ENCODE data around the gene PEX14. TPM values are rescaled to one million over a fixed set of nuclear protein-coding genes. Genes with fewer than 3 reads are reported as not detected.

The PEX14 gene
- total RNA-seq, 2 donors from 2014 or later = 24.3 to 26.0 TPM

- H3K27ac Mint-ChIP-seq = no peak overlapping the region
- peaks cover 6% of the 10 kb centered on the region for H3K9me3 Mint-ChIP-seq
- H3K36me3 Mint-ChIP-seq (ENCODE audit: low read depth) = peaks cover 59% of the 10 kb centered on the region
- no peaks in the 10 kb centered on the region for H3K4me1 ChIP-seq (ENCODE audit: control insufficient read depth, insufficient read depth, low read length)
- H3K4me3 ChIP-seq (ENCODE audit: low read length) = no peak overlapping the region
- WGBS, 2 experiments (ENCODE audit: insufficient coverage in 1 of 2, insufficient read length in 1 of 2) = 80 to 86% methylated on average over 2 to 3 of the region's 3 CpGs
- DNase-seq = no peak
- no peaks in the 10 kb centered on the region for H3K27me3 ChIP-seq (ENCODE audit: control insufficient read depth, insufficient read depth, low read length, poor library complexity, severe bottlenecking)
- H3K4me3 Mint-ChIP-seq = no peak overlapping the region
- no peaks in the 10 kb centered on the region for H3K27me3 Mint-ChIP-seq (ENCODE audit: insufficient read depth)
- no peak overlapping the region for H3K27ac ChIP-seq (ENCODE audit: low read depth, low read length)
- no peak overlapping the region for H3K9ac ChIP-seq (ENCODE audit: extremely low read depth, low read length, poor library complexity, severe bottlenecking)
- peaks cover 8% of the 10 kb centered on the region for H3K9me3 ChIP-seq (ENCODE audit: control insufficient read depth, low read length)
- peaks cover 40% of the 10 kb centered on the region for H3K36me3 ChIP-seq (ENCODE audit: control insufficient read depth, insufficient read depth, low read length)
- peaks cover 4% of the 10 kb centered on the region for H3K4me1 Mint-ChIP-seq
- TF ChIP-seq CTCF (conservative IDR thresholded peaks at IDR 0.05) = no peak
Observed at GRCh38 chr1:10459184-10459583, 15.6 kb upstream of the PEX14 start.

DNA sequence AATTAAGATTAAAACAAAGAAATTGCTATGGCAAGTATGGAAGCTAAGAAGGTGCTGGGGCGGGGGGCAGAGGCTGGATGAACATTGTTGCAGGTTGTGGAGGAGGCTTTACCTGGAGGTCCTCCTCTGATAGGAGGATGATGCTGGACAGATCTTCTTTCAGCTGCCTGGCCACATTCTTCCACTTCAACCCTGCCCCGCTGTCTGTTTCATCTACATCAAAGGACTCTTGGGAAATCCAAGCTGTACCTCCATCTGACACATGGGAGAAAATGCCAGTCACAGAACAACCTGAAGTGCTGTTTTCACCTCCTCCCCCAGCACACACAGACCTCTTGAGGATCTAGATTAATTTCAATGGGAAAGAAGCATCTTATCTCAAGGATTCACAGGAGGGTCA is 7.7 kb upstream of the PEX14 start:
- Histone ChIP-seq H3K4me1 (ENCODE audit: control insufficient read depth, insufficient read depth, low read length) (peaks cover 2% of the 10 kb centered on the region), H3K36me3 (ENCODE audit: control insufficient read depth, insufficient read depth, low read length) (peaks cover 64% of the 10 kb centered on the region), H3K27me3 (ENCODE audit: control insufficient read depth, insufficient read depth, low read length, poor library complexity, severe bottlenecking) (no peaks in the 10 kb centered on the region), H3K27ac (ENCODE audit: low read depth, low read length) (no peak overlapping the region), H3K9me3 (ENCODE audit: control insufficient read depth, low read length) (no peaks in the 10 kb centered on the region), H3K9ac (ENCODE audit: extremely low read depth, low read length, poor library complexity, severe bottlenecking) (no peak overlapping the region), H3K4me3 (ENCODE audit: low read length) (no peak overlapping the region)
- WGBS, 2 experiments (ENCODE audit: insufficient coverage in 1 of 2, insufficient read length in 1 of 2) = 98% methylated on average over 2 of the region's 2 CpGs; no CpG with 5 or more reads in 1 of the 2 experiments
- H3K36me3 Mint-ChIP-seq (ENCODE audit: low read depth) = peaks cover 59% of the 10 kb centered on the region
- peaks cover 6% of the 10 kb centered on the region for H3K4me1 Mint-ChIP-seq
- H3K9me3 Mint-ChIP-seq = no peaks in the 10 kb centered on the region
- DNase-seq = no peak
- peak overlapping the region; percentile 4 for H3K27ac Mint-ChIP-seq
- no peak for TF ChIP-seq CTCF (conservative IDR thresholded peaks at IDR 0.05)
- H3K27me3 Mint-ChIP-seq (ENCODE audit: insufficient read depth) = no peaks in the 10 kb centered on the region
- H3K4me3 Mint-ChIP-seq = no peak overlapping the region

- Mint-ChIP-seq H3K36me3 (ENCODE audit: low read depth) (peaks cover 36% of the 10 kb centered on the region), H3K9me3 (no peaks in the 10 kb centered on the region), H3K27me3 (ENCODE audit: insufficient read depth) (no peaks in the 10 kb centered on the region), H3K4me3 (no peak overlapping the region), H3K27ac (no peak overlapping the region), H3K4me1 (peaks cover 6% of the 10 kb centered on the region)
- H3K9me3 ChIP-seq (ENCODE audit: control insufficient read depth, low read length) = no peaks in the 10 kb centered on the region
- peaks cover 2% of the 10 kb centered on the region for H3K4me1 ChIP-seq (ENCODE audit: control insufficient read depth, insufficient read depth, low read length)
- H3K27me3 ChIP-seq (ENCODE audit: control insufficient read depth, insufficient read depth, low read length, poor library complexity, severe bottlenecking) = no peaks in the 10 kb centered on the region
- no peak overlapping the region for H3K9ac ChIP-seq (ENCODE audit: extremely low read depth, low read length, poor library complexity, severe bottlenecking)
- whole genome bisulfite sequencing, 2 experiments (ENCODE audit: insufficient coverage in 1 of 2, insufficient read length in 1 of 2) = 99% methylated on average over 4 of the region's 4 CpGs; no CpG with 5 or more reads in 1 of the 2 experiments
- TF ChIP-seq CTCF (conservative IDR thresholded peaks at IDR 0.05) = no peak
- DNase-seq = no peak
- no peak overlapping the region for H3K4me3 ChIP-seq (ENCODE audit: low read length)
- H3K36me3 ChIP-seq (ENCODE audit: control insufficient read depth, insufficient read depth, low read length) = peaks cover 41% of the 10 kb centered on the region
- no peak overlapping the region for H3K27ac ChIP-seq (ENCODE audit: low read depth, low read length)
Observed at GRCh38 chr1:10470043-10470442, 4.7 kb upstream of the PEX14 start.

Data from endodermal cell (in vitro differentiated cells).